ENCODE data around the gene COL5A3. TPM values are rescaled to one million over a fixed set of nuclear protein-coding genes. Genes with fewer than 3 reads are reported as not detected.
A peak's percentile ranks its signal among the peaks of the same experiment; 100 is the strongest.
"Not testable (repeated sequence)": the region's sequence is repeated elsewhere in the genome, so short reads cannot be mapped to it uniquely, and the experiment has no call there.

COL5A3 gene
- total and polyA plus RNA-seq, 7 donors, result 0.46 to 19.9 (median 7.3) TPM

GRCh38 chr19:10036601-10037071, 26.3 kb upstream of the COL5A3 start:
- H3K4me1 ChIP-seq, result no peaks in the 10 kb centered on the region
- intact Hi-C loops (cut with DNase I), result no loop called here
- H3K36me3 ChIP-seq, result no peaks in the 10 kb centered on the region
- peaks cover 0 to 12% (median under 1%) of the 10 kb centered on the region in 4 donors for H3K9me3 ChIP-seq
- DNase-seq, result no peak
- no peak for TF ChIP-seq POLR2A (IDR thresholded peaks at IDR 0.05)
- no peak for TF ChIP-seq POLR2AphosphoS5 (IDR thresholded peaks at IDR 0.05)
- TF ChIP-seq CTCF (IDR thresholded peaks at IDR 0.05), result no peak
- TF ChIP-seq EP300 (IDR thresholded peaks at IDR 0.05), result no peak
- peaks cover 0 to 37% (median 8%) of the 10 kb centered on the region in 3 donors for H3K27me3 ChIP-seq
- WGBS, 2 donors, result 19 to 59% methylated on average over 5 of the region's 5 CpGs
- H3K4me3 ChIP-seq, result no peak overlapping the region
- no peak overlapping the region for H3K27ac ChIP-seq

GRCh38 chr19:10033614-10034013, 23.3 kb upstream of the COL5A3 start:
- H3K9me3 ChIP-seq, result no peaks in the 10 kb centered on the region
- peaks cover 0 to 35% (median 8%) of the 10 kb centered on the region in 3 donors for H3K27me3 ChIP-seq
- no peak for TF ChIP-seq POLR2A (IDR thresholded peaks at IDR 0.05)
- TF ChIP-seq EP300 (IDR thresholded peaks at IDR 0.05), result no peak
- TF ChIP-seq CTCF (IDR thresholded peaks at IDR 0.05), result no peak
- no peak for TF ChIP-seq POLR2AphosphoS5 (IDR thresholded peaks at IDR 0.05)
- H3K27ac ChIP-seq, result no peak overlapping the region
- H3K4me1 ChIP-seq, result no peaks in the 10 kb centered on the region
- 47 to 65% methylated on average over 8 of the region's 8 CpGs for WGBS, 2 donors
- no peaks in the 10 kb centered on the region for H3K36me3 ChIP-seq
- intact Hi-C loops (cut with DNase I), result no loop called here
- no peak overlapping the region for H3K4me3 ChIP-seq
- DNase-seq, result no peak

GRCh38 chr19:10027158-10027997, 17.1 kb upstream of the COL5A3 start:
- Histone ChIP-seq H3K9me3 (no peaks in the 10 kb centered on the region), H3K4me1 (peaks cover 0 to 7% (median 5%) of the 10 kb centered on the region in 4 donors), H3K4me3 (peak overlapping the region in 1 of 4 donors; percentile 4), H3K27me3 (peaks cover 0 to 16% (median 4%) of the 10 kb centered on the region in 3 donors), H3K27ac (no peak overlapping the region), H3K36me3 (no peaks in the 10 kb centered on the region)
- WGBS, 2 donors, result 2 to 9% methylated on average over 29 of the region's 29 CpGs
- TF ChIP-seq CTCF (IDR thresholded peaks at IDR 0.05), result peak; percentile 91 to 95 (median 94)
- TF ChIP-seq POLR2A (IDR thresholded peaks at IDR 0.05), result no peak
- no peak for TF ChIP-seq EP300 (IDR thresholded peaks at IDR 0.05)
- peak in 3 of 4 donors; percentile 60 to 74 (median 62) for TF ChIP-seq POLR2AphosphoS5 (IDR thresholded peaks at IDR 0.05)
- DNase-seq, result peak; percentile 98
- intact Hi-C loops (cut with DNase I), result loop anchor here (1.0 kb wide), 1 partner anchor 96 kb away; no protein-coding TSS in a partner anchor

DNA sequence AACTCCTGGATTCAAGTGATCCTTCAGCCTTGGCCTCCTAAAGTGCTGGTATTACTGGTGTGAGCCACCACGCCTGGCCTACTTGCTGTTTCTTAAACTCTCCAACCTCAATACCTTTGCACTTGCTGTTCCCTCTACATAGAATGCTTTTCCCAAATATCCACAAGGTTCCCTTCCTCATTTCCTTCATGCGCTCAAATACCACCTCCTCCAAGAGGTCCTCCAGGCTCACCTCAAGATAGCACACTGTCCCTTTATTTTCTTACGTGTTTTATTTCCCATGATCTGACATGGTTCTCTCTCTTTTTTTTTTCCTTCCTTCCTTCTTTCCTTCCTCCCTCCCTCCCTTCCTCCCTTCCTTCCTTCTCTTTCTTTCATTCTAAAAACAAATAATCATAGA, 16.4 kb upstream of the COL5A3 start:
- Histone ChIP-seq H3K4me3 (no peak overlapping the region), H3K27ac (no peak overlapping the region), H3K27me3 (peaks cover 0 to 10% (median 0%) of the 10 kb centered on the region in 3 donors), H3K36me3 (no peaks in the 10 kb centered on the region), H3K9me3 (no peaks in the 10 kb centered on the region), H3K4me1 (peaks cover 0 to 7% (median 5%) of the 10 kb centered on the region in 4 donors)
- DNase-seq, result no peak
- intact Hi-C loops (cut with DNase I), result loop anchor here (1.0 kb wide), 1 partner anchor 95 kb away; no protein-coding TSS in a partner anchor
- TF ChIP-seq POLR2AphosphoS5 (IDR thresholded peaks at IDR 0.05), result no peak
- TF ChIP-seq CTCF (IDR thresholded peaks at IDR 0.05), result no peak
- TF ChIP-seq POLR2A (IDR thresholded peaks at IDR 0.05), result no peak
- TF ChIP-seq EP300 (IDR thresholded peaks at IDR 0.05), result no peak
- 90 to 92% methylated on average over 3 of the region's 3 CpGs for WGBS, 2 donors

- H3K36me3 ChIP-seq; H3K27me3 ChIP-seq; H3K27ac ChIP-seq; DNase-seq; intact Hi-C loops (cut with DNase I); H3K4me1 ChIP-seq; H3K9me3 ChIP-seq; H3K4me3 ChIP-seq: not testable (repeated sequence)
- 79 to 91% methylated on average over 5 of the region's 5 CpGs for WGBS, 2 donors
These were observed 12.8 kb upstream of the COL5A3 start for GRCh38 chr19:10023096-10023495.

All from sigmoid colon (tissue), 7 donors.